Ascending aorta (tissue), 2 donors: ENCODE measurements around the gene ADPRS. TPM values are rescaled to one million over a fixed set of nuclear protein-coding genes. Genes with fewer than 3 reads are reported as not detected.

Experiments used
- DNase-seq, 2 donors: peaks; one replicate each; pipeline ENCODE4 v3.0.0-alpha.2; 2019; ENCODE audit warnings: low spot score in 2 of 2
- H3K27ac ChIP-seq, 2 donors: fragments of 200-600 bp; sonication (generic); one replicate each; pipeline ENCODE4 v1.5.1; 2016 to 2017; ENCODE audit warnings: mild to moderate bottlenecking in 1 of 2
- H3K27me3 ChIP-seq: fragments of 200-600 bp; sonication (generic); one replicate; pipeline ENCODE4 v1.5.1; 2017
- H3K36me3 ChIP-seq, 2 donors: fragments of 200-600 bp; sonication (generic); one replicate each; pipeline ENCODE4 v1.5.1; 2016
- H3K4me1 ChIP-seq, 2 donors: fragments of 200-600 bp; sonication (generic); one replicate each; pipeline ENCODE4 v1.5.1; 2016 to 2017; ENCODE audit warnings: mild to moderate bottlenecking in 1 of 2
- H3K4me3 ChIP-seq, 2 donors: fragments of 200-600 bp; sonication (generic); one replicate each; pipeline ENCODE4 v1.5.1; 2016 to 2017; ENCODE audit warnings: mild to moderate bottlenecking in 1 of 2
- H3K9me3 ChIP-seq, 2 donors: fragments of 200-600 bp; sonication (generic); one replicate each; pipeline ENCODE4 v1.5.1; 2016
- CTCF ChIP-seq, 3 experiments: fragments of 200-600 bp in 2 of 3; fragments of 450-650 bp in 1 of 3; sonication (generic) in 2 of 3; IDR thresholded peaks; one replicate each; pipeline ENCODE4 v1.5.1; 2016 to 2019; ENCODE audit warnings: antibody characterized with exemption in 3 of 3, mild to moderate bottlenecking in 1 of 3, moderate library complexity in 1 of 3
- intact Hi-C: fragments of 100-400 bp; cut with DNase I; formaldehyde crosslinking; loops from one replicate; pipeline ENCODE4 v1.15.1; 2023
- total RNA-seq: library from RNA; depleted of rRNA; stranded (reverse); fragments of >200 nt; gene quantifications from one replicate; pipeline ENCODE4 v1.1.0, GENCODE V29; 2016

Gene ADPRS, protein sequence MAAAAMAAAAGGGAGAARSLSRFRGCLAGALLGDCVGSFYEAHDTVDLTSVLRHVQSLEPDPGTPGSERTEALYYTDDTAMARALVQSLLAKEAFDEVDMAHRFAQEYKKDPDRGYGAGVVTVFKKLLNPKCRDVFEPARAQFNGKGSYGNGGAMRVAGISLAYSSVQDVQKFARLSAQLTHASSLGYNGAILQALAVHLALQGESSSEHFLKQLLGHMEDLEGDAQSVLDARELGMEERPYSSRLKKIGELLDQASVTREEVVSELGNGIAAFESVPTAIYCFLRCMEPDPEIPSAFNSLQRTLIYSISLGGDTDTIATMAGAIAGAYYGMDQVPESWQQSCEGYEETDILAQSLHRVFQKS
- 69.3 TPM for total RNA-seq

- H3K27ac ChIP-seq = peak within 1 kb of the TSS; percentile 71 to 85
- intact Hi-C loops = loop anchor here (10.0 kb wide), 2 partner anchors 154 to 1606 kb away; partner anchors contain the start of genes AGO3 and CDCA8
- H3K27me3 ChIP-seq = no peaks in the 10 kb centered on the region
- TF ChIP-seq CTCF (IDR thresholded peaks at IDR 0.05) = peak; percentile 98 to 99 (median 99)
- peak in 1 of 2 donors; percentile 92 for DNase-seq
- H3K36me3 ChIP-seq = peaks cover 23 to 29% of the 10 kb centered on the region in 2 donors
- H3K4me3 ChIP-seq = peak within 1 kb of the TSS; percentile 62 to 88
- H3K4me1 ChIP-seq = peaks cover 12 to 23% of the 10 kb centered on the region in 2 donors
- no peaks in the 10 kb centered on the region for H3K9me3 ChIP-seq
These were observed at the start of gene ADPRS for GRCh38 chr1:36088577-36089392. ADPRS (plus strand) TSS chr1:36088892; CDS start chr1:36088905, 13 bp downstream.

GRCh38 chr1:36040238-36040637 lies 48.5 kb upstream of the ADPRS start:
- H3K36me3 ChIP-seq = peaks cover 60 to 66% of the 10 kb centered on the region in 2 donors

DNA sequence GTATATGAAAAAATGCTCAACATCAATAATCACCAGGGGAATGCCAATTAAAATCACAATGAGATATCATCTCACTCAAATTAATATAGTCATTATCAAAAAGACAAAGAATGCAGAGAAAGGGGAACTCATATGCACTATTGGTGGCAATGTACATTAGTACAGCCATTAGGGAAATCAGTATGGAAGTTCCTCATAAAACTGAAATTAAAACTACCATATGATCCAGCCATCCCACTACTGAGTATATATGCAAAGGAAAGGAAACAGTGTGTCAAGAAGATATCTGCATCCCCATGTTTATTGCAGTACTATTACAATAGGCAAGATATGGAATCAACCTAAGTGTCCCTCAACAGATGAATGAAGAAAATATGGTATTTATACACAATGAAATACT lies 36.9 kb upstream of the ADPRS start:
- H3K36me3 ChIP-seq = peaks cover 6 to 42% of the 10 kb centered on the region in 2 donors
- H3K27me3 ChIP-seq = no peaks in the 10 kb centered on the region
- H3K9me3 ChIP-seq = no peaks in the 10 kb centered on the region
- no peak for TF ChIP-seq CTCF (IDR thresholded peaks at IDR 0.05)
- H3K4me3 ChIP-seq = no peak overlapping the region
- no peaks in the 10 kb centered on the region for H3K4me1 ChIP-seq
- intact Hi-C loops = no loop called here
- no peak for DNase-seq
- no peak overlapping the region for H3K27ac ChIP-seq

More at GRCh38 chr1:36040238-36040637, 48.5 kb upstream of the ADPRS start:
- H3K9me3 ChIP-seq = no peaks in the 10 kb centered on the region
- H3K27me3 ChIP-seq = no peaks in the 10 kb centered on the region
- H3K27ac ChIP-seq = no peak overlapping the region
- intact Hi-C loops = no loop called here
- no peak for TF ChIP-seq CTCF (IDR thresholded peaks at IDR 0.05)
- no peaks in the 10 kb centered on the region for H3K4me1 ChIP-seq
- DNase-seq = no peak
- no peak overlapping the region for H3K4me3 ChIP-seq

GRCh38 chr1:36053978-36054377 lies 34.7 kb upstream of the ADPRS start:
- intact Hi-C loops = no loop called here
- DNase-seq = no peak

DNA sequence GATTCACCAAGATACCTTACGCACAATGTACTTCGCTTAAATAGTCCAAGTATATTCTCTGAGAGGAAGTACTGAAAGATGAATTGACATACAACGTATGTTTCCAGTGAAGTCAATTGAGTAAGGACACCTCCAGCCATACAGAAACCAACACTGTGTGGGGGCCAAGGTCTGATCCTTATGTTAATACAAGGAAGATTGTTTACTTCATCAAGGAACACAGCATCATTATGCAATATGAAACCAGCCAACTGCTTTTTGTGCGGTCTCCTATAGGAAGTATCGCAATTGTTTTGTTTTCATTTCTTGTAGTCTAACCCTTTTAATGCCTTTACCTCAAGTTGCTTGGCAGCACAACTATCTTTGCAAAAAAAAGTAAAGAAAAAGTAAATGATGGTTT lies 33.0 kb upstream of the ADPRS start:
- no peaks in the 10 kb centered on the region for H3K27me3 ChIP-seq
- no peaks in the 10 kb centered on the region for H3K4me1 ChIP-seq
- intact Hi-C loops = no loop called here
- H3K4me3 ChIP-seq = no peak overlapping the region
- no peaks in the 10 kb centered on the region for H3K9me3 ChIP-seq
- no peak for TF ChIP-seq CTCF (IDR thresholded peaks at IDR 0.05)
- peaks cover 0 to 14% of the 10 kb centered on the region in 2 donors for H3K36me3 ChIP-seq
- DNase-seq = no peak
- no peak overlapping the region for H3K27ac ChIP-seq

More at GRCh38 chr1:36053978-36054377, 34.7 kb upstream of the ADPRS start:
- Histone ChIP-seq H3K36me3 (peaks cover 6 to 22% of the 10 kb centered on the region in 2 donors), H3K27me3 (no peaks in the 10 kb centered on the region), H3K27ac (no peak overlapping the region), H3K4me1 (no peaks in the 10 kb centered on the region), H3K4me3 (no peak overlapping the region), H3K9me3 (no peaks in the 10 kb centered on the region)
- TF ChIP-seq CTCF (IDR thresholded peaks at IDR 0.05) = no peak
